ENCODE results near the gene RNF133. TPM values are rescaled to one million over a fixed set of nuclear protein-coding genes. Genes with fewer than 3 reads are reported as not detected.

The RNF133 gene
- total RNA-seq, 1 donor from 2014 or later: 1.0 TPM

DNA sequence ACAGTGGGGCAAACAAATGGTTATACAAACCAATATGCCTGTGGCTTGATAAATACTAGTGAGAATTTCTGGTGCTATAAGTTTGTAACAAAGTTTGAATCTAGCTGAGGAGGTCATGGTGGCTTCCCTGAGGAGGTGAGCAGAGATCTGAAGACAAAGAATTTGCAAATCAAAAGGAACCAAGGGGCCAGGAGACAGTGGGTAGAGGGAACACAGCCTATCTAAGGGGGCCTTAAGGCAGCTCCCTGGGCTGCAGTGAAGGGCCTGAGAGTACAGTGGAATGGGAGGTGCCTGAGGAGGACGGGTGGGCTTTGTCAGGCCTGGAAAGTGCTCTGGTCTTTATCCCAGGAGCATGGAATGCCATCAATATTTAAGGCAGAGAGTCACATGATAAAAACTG is 21.8 kb downstream of the RNF133 start:
- no peak overlapping the region for H3K9ac ChIP-seq (ENCODE audit: low read depth in 1 of 3, low read length in 3 of 3)
- no peak overlapping the region for H3K27ac ChIP-seq (ENCODE audit: low read depth, low read length)
- no peaks in the 10 kb centered on the region for H3K36me3 ChIP-seq (ENCODE audit: control insufficient read depth in 3 of 3, insufficient read depth in 3 of 3, low read length in 3 of 3)
- H3K9me3 ChIP-seq (ENCODE audit: control insufficient read depth in 3 of 3, low read length in 3 of 3): no peaks in the 10 kb centered on the region
- no peaks in the 10 kb centered on the region for H3K27me3 ChIP-seq (ENCODE audit: control insufficient read depth in 3 of 3, insufficient read depth in 3 of 3, low read length in 3 of 3)
- H3K4me3 ChIP-seq (ENCODE audit: low read length in 3 of 3): no peak overlapping the region
- no peaks in the 10 kb centered on the region for H3K4me1 ChIP-seq (ENCODE audit: control insufficient read depth in 3 of 3, insufficient read depth in 3 of 3, low read length in 3 of 3)

DNA sequence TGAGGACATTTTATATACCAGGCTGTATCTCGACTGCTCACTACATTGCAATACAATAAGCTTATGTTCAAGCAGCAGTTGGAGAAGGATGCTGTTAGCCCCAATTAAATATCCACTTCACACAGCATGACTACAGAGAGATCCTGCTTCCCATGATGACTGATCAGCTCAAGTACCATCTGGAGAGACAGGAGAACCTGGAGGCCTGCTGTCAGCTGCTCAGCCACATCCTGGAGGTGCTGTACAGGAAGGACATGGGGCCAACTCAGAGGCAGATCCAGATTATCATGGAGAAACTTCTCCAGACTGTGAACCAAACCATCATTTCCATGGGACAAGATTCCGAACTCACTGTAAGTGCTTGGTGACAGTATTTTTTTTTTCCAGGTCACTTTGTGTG is 22.5 kb downstream of the RNF133 start:
- Histone ChIP-seq H3K9me3 (ENCODE audit: control insufficient read depth in 3 of 3, low read length in 3 of 3) (no peaks in the 10 kb centered on the region), H3K27me3 (ENCODE audit: control insufficient read depth in 3 of 3, insufficient read depth in 3 of 3, low read length in 3 of 3) (no peaks in the 10 kb centered on the region), H3K36me3 (ENCODE audit: control insufficient read depth in 3 of 3, insufficient read depth in 3 of 3, low read length in 3 of 3) (no peaks in the 10 kb centered on the region), H3K4me3 (ENCODE audit: low read length in 3 of 3) (no peak overlapping the region), H3K9ac (ENCODE audit: low read depth in 1 of 3, low read length in 3 of 3) (no peak overlapping the region), H3K27ac (ENCODE audit: low read depth, low read length) (no peak overlapping the region), H3K4me1 (ENCODE audit: control insufficient read depth in 3 of 3, insufficient read depth in 3 of 3, low read length in 3 of 3) (no peaks in the 10 kb centered on the region)

- H3K9ac ChIP-seq (ENCODE audit: low read depth in 1 of 3, low read length in 3 of 3): no peak overlapping the region
- H3K9me3 ChIP-seq (ENCODE audit: control insufficient read depth in 3 of 3, low read length in 3 of 3): peaks cover 0 to 3% (median 0%) of the 10 kb centered on the region in 3 donors
- no peak overlapping the region for H3K4me3 ChIP-seq (ENCODE audit: low read length in 3 of 3)
- H3K27ac ChIP-seq (ENCODE audit: low read depth, low read length): no peak overlapping the region
- no peaks in the 10 kb centered on the region for H3K4me1 ChIP-seq (ENCODE audit: control insufficient read depth in 3 of 3, insufficient read depth in 3 of 3, low read length in 3 of 3)
- no peaks in the 10 kb centered on the region for H3K27me3 ChIP-seq (ENCODE audit: control insufficient read depth in 3 of 3, insufficient read depth in 3 of 3, low read length in 3 of 3)
- H3K36me3 ChIP-seq (ENCODE audit: control insufficient read depth in 3 of 3, insufficient read depth in 3 of 3, low read length in 3 of 3): no peaks in the 10 kb centered on the region
These were observed 23.3 kb downstream of the RNF133 start for GRCh38 chr7:122675621-122676020.

GRCh38 chr7:122675011-122675410 is 23.9 kb downstream of the RNF133 start:
- Histone ChIP-seq H3K27ac (ENCODE audit: low read depth, low read length) (no peak overlapping the region), H3K4me1 (ENCODE audit: control insufficient read depth in 3 of 3, insufficient read depth in 3 of 3, low read length in 3 of 3) (no peaks in the 10 kb centered on the region), H3K36me3 (ENCODE audit: control insufficient read depth in 3 of 3, insufficient read depth in 3 of 3, low read length in 3 of 3) (no peaks in the 10 kb centered on the region), H3K27me3 (ENCODE audit: control insufficient read depth in 3 of 3, insufficient read depth in 3 of 3, low read length in 3 of 3) (no peaks in the 10 kb centered on the region), H3K4me3 (ENCODE audit: low read length in 3 of 3) (no peak overlapping the region), H3K9me3 (ENCODE audit: control insufficient read depth in 3 of 3, low read length in 3 of 3) (peaks cover 0 to 3% (median 0%) of the 10 kb centered on the region in 3 donors), H3K9ac (ENCODE audit: low read depth in 1 of 3, low read length in 3 of 3) (no peak overlapping the region)

DNA sequence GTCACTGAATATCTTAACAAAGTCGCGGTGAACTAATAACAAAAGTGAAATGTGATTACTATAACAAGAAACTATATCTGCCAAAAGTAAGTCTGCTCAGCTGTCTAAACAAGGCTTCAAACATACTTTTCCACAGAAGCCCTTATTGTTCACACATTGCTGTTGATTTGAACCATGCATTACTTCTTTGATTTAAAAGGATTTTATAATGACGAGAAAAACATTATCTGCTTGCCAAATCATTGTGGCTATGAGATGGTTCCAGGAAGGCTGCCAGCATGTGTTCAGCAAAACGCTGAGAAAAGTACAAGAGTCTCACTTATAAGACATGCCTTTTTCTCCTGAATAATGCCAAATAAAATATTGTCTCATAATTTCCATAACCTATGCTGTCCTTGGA is 24.4 kb downstream of the RNF133 start:
- Histone ChIP-seq H3K9ac (ENCODE audit: low read depth in 1 of 3, low read length in 3 of 3) (no peak overlapping the region), H3K27ac (ENCODE audit: low read depth, low read length) (no peak overlapping the region), H3K36me3 (ENCODE audit: control insufficient read depth in 3 of 3, insufficient read depth in 3 of 3, low read length in 3 of 3) (no peaks in the 10 kb centered on the region), H3K27me3 (ENCODE audit: control insufficient read depth in 3 of 3, insufficient read depth in 3 of 3, low read length in 3 of 3) (no peaks in the 10 kb centered on the region), H3K9me3 (ENCODE audit: control insufficient read depth in 3 of 3, low read length in 3 of 3) (peaks cover 0 to 3% (median 0%) of the 10 kb centered on the region in 3 donors), H3K4me3 (ENCODE audit: low read length in 3 of 3) (no peak overlapping the region), H3K4me1 (ENCODE audit: control insufficient read depth in 3 of 3, insufficient read depth in 3 of 3, low read length in 3 of 3) (no peaks in the 10 kb centered on the region)

- Histone ChIP-seq H3K27me3 (ENCODE audit: control insufficient read depth in 3 of 3, insufficient read depth in 3 of 3, low read length in 3 of 3) (no peaks in the 10 kb centered on the region), H3K4me3 (ENCODE audit: low read length in 3 of 3) (no peak overlapping the region), H3K36me3 (ENCODE audit: control insufficient read depth in 3 of 3, insufficient read depth in 3 of 3, low read length in 3 of 3) (no peaks in the 10 kb centered on the region), H3K9me3 (ENCODE audit: control insufficient read depth in 3 of 3, low read length in 3 of 3) (peaks cover 0 to 3% (median 0%) of the 10 kb centered on the region in 3 donors), H3K27ac (ENCODE audit: low read depth, low read length) (no peak overlapping the region), H3K4me1 (ENCODE audit: control insufficient read depth in 3 of 3, insufficient read depth in 3 of 3, low read length in 3 of 3) (no peaks in the 10 kb centered on the region), H3K9ac (ENCODE audit: low read depth in 1 of 3, low read length in 3 of 3) (no peak overlapping the region)
These were observed 25.0 kb downstream of the RNF133 start for GRCh38 chr7:122673951-122674350.

DNA sequence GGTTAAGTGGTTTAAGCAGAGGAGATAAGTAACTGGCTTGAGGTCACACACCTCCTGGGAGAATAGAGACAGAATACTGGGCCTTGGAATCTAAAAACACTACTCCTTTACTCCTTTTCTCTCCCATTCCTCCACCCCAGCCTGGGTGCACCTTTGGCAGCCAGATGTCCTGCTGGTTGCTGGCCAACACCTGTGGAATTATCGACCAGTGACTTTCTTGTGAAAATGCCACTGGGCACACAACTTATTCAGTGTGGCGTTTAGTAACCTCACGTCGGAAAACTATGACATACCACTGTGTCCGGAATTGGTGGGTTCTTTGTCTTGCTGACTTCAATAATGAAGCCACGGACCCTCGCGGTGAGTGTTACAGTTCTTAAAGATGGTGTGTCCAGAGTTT is 26.4 kb downstream of the RNF133 start:
- no peaks in the 10 kb centered on the region for H3K36me3 ChIP-seq (ENCODE audit: control insufficient read depth in 3 of 3, insufficient read depth in 3 of 3, low read length in 3 of 3)
- H3K4me1 ChIP-seq (ENCODE audit: control insufficient read depth in 3 of 3, insufficient read depth in 3 of 3, low read length in 3 of 3): no peaks in the 10 kb centered on the region
- H3K9me3 ChIP-seq (ENCODE audit: control insufficient read depth in 3 of 3, low read length in 3 of 3): peaks cover 0 to 3% (median 0%) of the 10 kb centered on the region in 3 donors
- H3K4me3 ChIP-seq (ENCODE audit: low read length in 3 of 3): no peak overlapping the region
- H3K9ac ChIP-seq (ENCODE audit: low read depth in 1 of 3, low read length in 3 of 3): no peak overlapping the region
- no peak overlapping the region for H3K27ac ChIP-seq (ENCODE audit: low read depth, low read length)
- no peaks in the 10 kb centered on the region for H3K27me3 ChIP-seq (ENCODE audit: control insufficient read depth in 3 of 3, insufficient read depth in 3 of 3, low read length in 3 of 3)

GRCh38 chr7:122663733-122664132 is 35.2 kb downstream of the RNF133 start:
- Histone ChIP-seq H3K27me3 (ENCODE audit: control insufficient read depth in 3 of 3, insufficient read depth in 3 of 3, low read length in 3 of 3) (no peaks in the 10 kb centered on the region), H3K36me3 (ENCODE audit: control insufficient read depth in 3 of 3, insufficient read depth in 3 of 3, low read length in 3 of 3) (no peaks in the 10 kb centered on the region), H3K4me1 (ENCODE audit: control insufficient read depth in 3 of 3, insufficient read depth in 3 of 3, low read length in 3 of 3) (no peaks in the 10 kb centered on the region), H3K4me3 (ENCODE audit: low read length in 3 of 3) (no peak overlapping the region), H3K9ac (ENCODE audit: low read depth in 1 of 3, low read length in 3 of 3) (no peak overlapping the region), H3K27ac (ENCODE audit: low read depth, low read length) (no peak overlapping the region), H3K9me3 (ENCODE audit: control insufficient read depth in 3 of 3, low read length in 3 of 3) (no peaks in the 10 kb centered on the region)

- no peaks in the 10 kb centered on the region for H3K27me3 ChIP-seq (ENCODE audit: control insufficient read depth in 3 of 3, insufficient read depth in 3 of 3, low read length in 3 of 3)
- no peak overlapping the region for H3K4me3 ChIP-seq (ENCODE audit: low read length in 3 of 3)
- H3K9me3 ChIP-seq (ENCODE audit: control insufficient read depth in 3 of 3, low read length in 3 of 3): peaks cover 0 to 3% (median 0%) of the 10 kb centered on the region in 3 donors
- no peaks in the 10 kb centered on the region for H3K36me3 ChIP-seq (ENCODE audit: control insufficient read depth in 3 of 3, insufficient read depth in 3 of 3, low read length in 3 of 3)
- no peaks in the 10 kb centered on the region for H3K4me1 ChIP-seq (ENCODE audit: control insufficient read depth in 3 of 3, insufficient read depth in 3 of 3, low read length in 3 of 3)
- no peak overlapping the region for H3K9ac ChIP-seq (ENCODE audit: low read depth in 1 of 3, low read length in 3 of 3)
- no peak overlapping the region for H3K27ac ChIP-seq (ENCODE audit: low read depth, low read length)
These were observed 40.1 kb downstream of the RNF133 start for GRCh38 chr7:122658856-122659255.

DNA sequence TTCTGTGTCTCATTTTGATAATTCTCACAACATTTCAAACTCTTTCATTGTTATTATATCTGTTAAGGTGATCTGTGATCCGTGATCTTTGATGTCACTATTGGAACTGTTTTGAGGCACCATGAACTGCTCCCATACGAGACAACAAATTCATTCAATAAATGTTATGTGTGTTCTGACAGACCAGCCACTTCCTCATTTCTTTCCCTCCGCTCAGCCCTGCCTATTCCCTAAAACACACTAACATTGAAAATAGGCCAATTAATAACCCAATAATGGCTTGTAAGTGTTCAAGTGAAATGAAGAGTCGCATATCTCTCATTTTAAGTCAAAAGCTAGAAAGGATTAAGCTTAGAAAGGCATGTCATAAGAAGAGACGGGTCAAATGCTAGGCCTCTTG is 45.2 kb downstream of the RNF133 start:
- H3K27ac ChIP-seq (ENCODE audit: low read depth, low read length): no peak overlapping the region
- no peaks in the 10 kb centered on the region for H3K4me1 ChIP-seq (ENCODE audit: control insufficient read depth in 3 of 3, insufficient read depth in 3 of 3, low read length in 3 of 3)
- H3K27me3 ChIP-seq (ENCODE audit: control insufficient read depth in 3 of 3, insufficient read depth in 3 of 3, low read length in 3 of 3): no peaks in the 10 kb centered on the region
- H3K4me3 ChIP-seq (ENCODE audit: low read length in 3 of 3): no peak overlapping the region
- no peak overlapping the region for H3K9ac ChIP-seq (ENCODE audit: low read depth in 1 of 3, low read length in 3 of 3)
- H3K9me3 ChIP-seq (ENCODE audit: control insufficient read depth in 3 of 3, low read length in 3 of 3): peaks cover 0 to 3% (median 0%) of the 10 kb centered on the region in 3 donors
- no peaks in the 10 kb centered on the region for H3K36me3 ChIP-seq (ENCODE audit: control insufficient read depth in 3 of 3, insufficient read depth in 3 of 3, low read length in 3 of 3)

- H3K36me3 ChIP-seq (ENCODE audit: control insufficient read depth in 3 of 3, insufficient read depth in 3 of 3, low read length in 3 of 3): no peaks in the 10 kb centered on the region
- no peaks in the 10 kb centered on the region for H3K27me3 ChIP-seq (ENCODE audit: control insufficient read depth in 3 of 3, insufficient read depth in 3 of 3, low read length in 3 of 3)
- H3K9me3 ChIP-seq (ENCODE audit: control insufficient read depth in 3 of 3, low read length in 3 of 3): peaks cover 0 to 3% (median 0%) of the 10 kb centered on the region in 3 donors
- H3K4me3 ChIP-seq (ENCODE audit: low read length in 3 of 3): no peak overlapping the region
- H3K9ac ChIP-seq (ENCODE audit: low read depth in 1 of 3, low read length in 3 of 3): no peak overlapping the region
- no peak overlapping the region for H3K27ac ChIP-seq (ENCODE audit: low read depth, low read length)
- H3K4me1 ChIP-seq (ENCODE audit: control insufficient read depth in 3 of 3, insufficient read depth in 3 of 3, low read length in 3 of 3): no peaks in the 10 kb centered on the region
These were observed 46.0 kb downstream of the RNF133 start for GRCh38 chr7:122652876-122653275.
